Lower leg skin (tissue), 4 donors: ENCODE data around the gene MPPE1. TPM values are rescaled to one million over a fixed set of nuclear protein-coding genes. Genes with fewer than 3 reads are reported as not detected.
A peak's percentile ranks its signal among the peaks of the same experiment; 100 is the strongest.

Experiments
- DNase-seq, 2 donors: peaks; one replicate each; pipeline ENCODE4 v3.0.0-alpha.2; 2019; ENCODE audit warnings: low spot score in 2 of 2
- H3K4me3 ChIP-seq: fragments of 200-600 bp; sonication (generic); 2 replicates; pipeline ENCODE4 v1.5.1; 2017; ENCODE audit warnings: mild to moderate bottlenecking, low read depth; ENCODE audit not compliant: poor library complexity, severe bottlenecking
- POLR2A ChIP-seq, 2 donors: fragments of 450-650 bp; IDR thresholded peaks; one replicate each; pipeline ENCODE4 v1.6.1; 2016 to 2017; ENCODE audit warnings: antibody characterized with exemption in 2 of 2, mild to moderate bottlenecking in 1 of 2, moderate library complexity in 1 of 2
- WGBS, 2 donors: methylation state at CpG; one replicate each; pipeline ENCODE4 v1.1.5; 2018; 5-methylcytosine and 5-hydroxymethylcytosine counted together
- intact Hi-C: fragments of 100-400 bp; cut with DNase I; formaldehyde crosslinking; loops from one replicate; pipeline ENCODE4 v1.15.0; 2023; ENCODE audit warnings: low total_unique reads
- total RNA-seq, 4 donors: library from RNA; depleted of rRNA; stranded (reverse); fragments of >200 nt; gene quantifications; one replicate each; pipeline ENCODE4 v1.1.0, GENCODE V29; 2016
- TF ChIP-seq, protein P1 (sequence below), 3 donors: fragments of 450-650 bp; IDR thresholded peaks; one replicate each; pipeline ENCODE4 v1.5.1; 2016; ENCODE audit warnings: antibody characterized with exemption in 3 of 3, mild to moderate bottlenecking in 3 of 3, moderate library complexity in 2 of 3

Gene MPPE1
- total RNA-seq, 4 donors from 2014 or later, result 30.2 to 62.2 (median 44.5) TPM

- no peak overlapping the region for H3K4me3 ChIP-seq
- no peak for TF ChIP-seq POLR2A (IDR thresholded peaks at IDR 0.05)
- TF ChIP-seq, protein P1, sequence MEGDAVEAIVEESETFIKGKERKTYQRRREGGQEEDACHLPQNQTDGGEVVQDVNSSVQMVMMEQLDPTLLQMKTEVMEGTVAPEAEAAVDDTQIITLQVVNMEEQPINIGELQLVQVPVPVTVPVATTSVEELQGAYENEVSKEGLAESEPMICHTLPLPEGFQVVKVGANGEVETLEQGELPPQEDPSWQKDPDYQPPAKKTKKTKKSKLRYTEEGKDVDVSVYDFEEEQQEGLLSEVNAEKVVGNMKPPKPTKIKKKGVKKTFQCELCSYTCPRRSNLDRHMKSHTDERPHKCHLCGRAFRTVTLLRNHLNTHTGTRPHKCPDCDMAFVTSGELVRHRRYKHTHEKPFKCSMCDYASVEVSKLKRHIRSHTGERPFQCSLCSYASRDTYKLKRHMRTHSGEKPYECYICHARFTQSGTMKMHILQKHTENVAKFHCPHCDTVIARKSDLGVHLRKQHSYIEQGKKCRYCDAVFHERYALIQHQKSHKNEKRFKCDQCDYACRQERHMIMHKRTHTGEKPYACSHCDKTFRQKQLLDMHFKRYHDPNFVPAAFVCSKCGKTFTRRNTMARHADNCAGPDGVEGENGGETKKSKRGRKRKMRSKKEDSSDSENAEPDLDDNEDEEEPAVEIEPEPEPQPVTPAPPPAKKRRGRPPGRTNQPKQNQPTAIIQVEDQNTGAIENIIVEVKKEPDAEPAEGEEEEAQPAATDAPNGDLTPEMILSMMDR (IDR thresholded peaks at IDR 0.05), result no peak
- 83 to 91% methylated on average over 8 of the region's 8 CpGs for WGBS, 2 donors
- peak in 1 of 2 donors; percentile 62 for DNase-seq
- intact Hi-C loops, result no loop called here
These were observed 33.4 kb downstream of the MPPE1 start for GRCh38 chr18:11874676-11875075.

DNA sequence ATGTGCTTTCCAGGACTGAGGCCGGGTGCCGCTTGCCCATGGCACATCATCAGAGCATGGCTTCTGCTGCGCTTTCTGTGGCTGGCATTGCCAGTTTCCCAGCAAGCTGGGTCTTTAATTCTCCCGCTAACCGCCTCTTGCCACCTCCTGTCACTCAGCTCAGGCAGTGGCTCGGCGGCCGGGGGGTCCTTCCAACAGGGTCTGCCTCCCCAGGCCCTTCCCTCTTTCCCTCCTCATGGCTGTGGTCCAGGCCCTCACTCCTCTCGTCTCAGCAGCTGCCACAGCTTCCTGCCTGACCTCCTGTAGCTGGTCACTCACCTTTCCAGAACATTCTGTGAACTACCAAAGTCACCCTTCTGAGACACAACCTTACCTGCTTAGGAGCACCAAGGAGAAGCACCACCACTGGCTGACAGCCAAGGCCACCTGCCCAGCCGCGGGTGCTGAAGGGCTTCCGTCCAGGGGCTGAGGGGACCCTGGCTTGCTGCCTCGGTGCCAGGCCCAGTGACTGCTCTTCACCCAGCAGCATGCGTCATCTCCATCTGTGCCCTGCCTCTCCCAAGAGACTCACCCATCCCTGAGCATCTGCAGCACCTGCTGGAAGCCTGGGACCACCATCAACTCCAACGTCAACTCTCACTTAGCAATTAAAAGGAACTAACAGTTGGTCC is 34.3 kb downstream of the MPPE1 start:
- H3K4me3 ChIP-seq, result no peak overlapping the region
- TF ChIP-seq, protein P1 (IDR thresholded peaks at IDR 0.05), result no peak
- TF ChIP-seq POLR2A (IDR thresholded peaks at IDR 0.05), result no peak
- intact Hi-C loops, result no loop called here
- peak in 1 of 2 donors; percentile 80 for DNase-seq
- 85 to 90% methylated on average over 12 to 15 of the region's 15 CpGs for WGBS, 2 donors

DNA sequence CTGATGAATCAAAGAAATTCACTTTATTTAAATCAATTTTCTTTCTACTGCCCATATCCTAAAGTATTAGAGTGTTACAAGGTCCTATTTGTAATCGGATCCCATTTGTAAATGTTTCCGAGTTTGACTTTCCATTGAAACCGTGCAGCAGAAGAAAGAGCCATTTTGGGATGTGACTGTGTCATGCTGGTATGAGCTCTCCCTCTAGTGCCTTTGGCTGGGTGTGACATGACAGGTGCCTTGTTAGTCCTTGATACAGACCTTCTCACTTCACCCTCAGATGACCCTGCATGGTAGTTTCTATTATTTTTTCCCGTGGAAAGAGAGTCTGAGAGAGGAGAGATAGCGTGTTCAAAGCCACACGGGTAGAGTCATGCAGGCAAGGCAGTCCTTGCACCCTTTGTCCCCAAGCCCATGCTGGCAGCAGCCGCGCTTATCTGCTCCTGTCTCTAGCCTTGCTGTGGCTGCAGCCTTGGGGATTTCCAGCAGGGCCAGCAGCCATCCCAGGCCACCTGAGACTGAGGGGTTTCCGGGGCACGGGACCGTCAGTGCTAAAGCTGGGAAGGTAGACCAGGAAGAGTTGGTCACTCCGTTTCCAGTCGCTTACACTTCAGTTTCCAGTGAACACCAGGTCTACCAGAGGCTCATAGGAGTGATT is 35.5 kb downstream of the MPPE1 start:
- peak in 1 of 2 donors; percentile 74 for DNase-seq

GRCh38 chr18:11871501-11871900 is 36.6 kb downstream of the MPPE1 start:
- intact Hi-C loops, result no loop called here
- DNase-seq, result no peak
- TF ChIP-seq, protein P1 (IDR thresholded peaks at IDR 0.05), result no peak
- no peak for TF ChIP-seq POLR2A (IDR thresholded peaks at IDR 0.05)
- 39 to 63% methylated on average over 5 of the region's 5 CpGs for WGBS, 2 donors
- no peak overlapping the region for H3K4me3 ChIP-seq

More for the DNA sequence above, 35.5 kb downstream of the MPPE1 start:
- intact Hi-C loops, result no loop called here
- TF ChIP-seq POLR2A (IDR thresholded peaks at IDR 0.05), result no peak
- TF ChIP-seq, protein P1 (IDR thresholded peaks at IDR 0.05), result no peak
- 78 to 79% methylated on average over 13 of the region's 13 CpGs for WGBS, 2 donors
- H3K4me3 ChIP-seq, result no peak overlapping the region

DNA sequence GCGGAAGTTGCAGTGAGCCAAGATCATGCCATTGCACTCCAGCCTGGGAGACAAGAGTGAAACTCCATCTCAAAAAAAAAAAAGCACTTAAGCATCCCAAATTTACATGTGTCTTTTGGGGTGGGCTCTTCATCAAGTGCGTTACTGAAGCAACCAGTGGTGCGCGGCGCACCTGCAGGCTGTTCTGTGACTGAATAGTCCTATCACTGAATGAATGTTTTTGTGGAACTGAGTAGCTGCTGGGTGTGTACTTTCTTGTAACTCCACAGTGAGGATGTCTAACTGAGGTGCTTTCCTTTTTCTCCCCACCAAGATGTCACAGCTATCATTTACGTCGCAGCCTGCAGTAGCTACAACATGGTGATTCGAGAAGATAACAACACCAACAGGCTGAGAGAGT is 39.9 kb downstream of the MPPE1 start:
- intact Hi-C loops, result no loop called here
- TF ChIP-seq, protein P1 (IDR thresholded peaks at IDR 0.05), result no peak
- no peak for TF ChIP-seq POLR2A (IDR thresholded peaks at IDR 0.05)
- WGBS, 2 donors, result 96 to 97% methylated on average over 8 of the region's 8 CpGs
- no peak overlapping the region for H3K4me3 ChIP-seq
- DNase-seq, result peak in 1 of 2 donors; percentile 23
